PC-3 (cell line): Measurements from ENCODE around the gene ACY1.

Experiments used
- EZH2 ChIP-seq: fragments of 300-600 bp; sonication (generic); IDR thresholded peaks from one replicate; pipeline ENCODE4 v1.6.1; 2017; ENCODE audit warnings: antibody characterized with exemption, mild to moderate bottlenecking, low read length; ENCODE audit not compliant: unreplicated experiment
- EZH2phosphoT487 ChIP-seq: fragments of 300-600 bp; sonication (generic); IDR thresholded peaks from 2 replicates; pipeline ENCODE4 v1.6.1; 2018; ENCODE audit warnings: mild to moderate bottlenecking, antibody characterized with exemption, low read length, borderline replicate concordance
- TF ChIP-seq, protein P1 (sequence below): fragments of 300-600 bp; sonication (generic); conservative IDR thresholded peaks from 2 replicates; pipeline ENCODE4 v1.5.1; 2017; ENCODE audit warnings: antibody characterized with exemption, low read depth, mild to moderate bottlenecking, low read length

GRCh38 chr3:52034651-52035050 lies 51.3 kb downstream of the ACY1 start:
- TF ChIP-seq, protein P1, sequence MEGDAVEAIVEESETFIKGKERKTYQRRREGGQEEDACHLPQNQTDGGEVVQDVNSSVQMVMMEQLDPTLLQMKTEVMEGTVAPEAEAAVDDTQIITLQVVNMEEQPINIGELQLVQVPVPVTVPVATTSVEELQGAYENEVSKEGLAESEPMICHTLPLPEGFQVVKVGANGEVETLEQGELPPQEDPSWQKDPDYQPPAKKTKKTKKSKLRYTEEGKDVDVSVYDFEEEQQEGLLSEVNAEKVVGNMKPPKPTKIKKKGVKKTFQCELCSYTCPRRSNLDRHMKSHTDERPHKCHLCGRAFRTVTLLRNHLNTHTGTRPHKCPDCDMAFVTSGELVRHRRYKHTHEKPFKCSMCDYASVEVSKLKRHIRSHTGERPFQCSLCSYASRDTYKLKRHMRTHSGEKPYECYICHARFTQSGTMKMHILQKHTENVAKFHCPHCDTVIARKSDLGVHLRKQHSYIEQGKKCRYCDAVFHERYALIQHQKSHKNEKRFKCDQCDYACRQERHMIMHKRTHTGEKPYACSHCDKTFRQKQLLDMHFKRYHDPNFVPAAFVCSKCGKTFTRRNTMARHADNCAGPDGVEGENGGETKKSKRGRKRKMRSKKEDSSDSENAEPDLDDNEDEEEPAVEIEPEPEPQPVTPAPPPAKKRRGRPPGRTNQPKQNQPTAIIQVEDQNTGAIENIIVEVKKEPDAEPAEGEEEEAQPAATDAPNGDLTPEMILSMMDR: no peak
- TF ChIP-seq EZH2 (no peak), EZH2phosphoT487 (no peak)
